ENCODE measurements around the gene KRTAP1-4. TPM values are rescaled to one million over a fixed set of nuclear protein-coding genes. Genes with fewer than 3 reads are reported as not detected.
A peak's percentile ranks its signal among the peaks of the same experiment; 100 is the strongest.

The KRTAP1-4 gene
- total RNA-seq, 4 donors from 2014 or later = not detected

GRCh38 chr17:41024697-41025096 is 5.3 kb downstream of the KRTAP1-4 start:
- WGBS, 2 donors = 83 to 93% methylated on average over 3 of the region's 3 CpGs
- intact Hi-C loops (cut with DNase I) = no loop called here
- TF ChIP-seq CTCF (IDR thresholded peaks at IDR 0.05) = no peak
- TF ChIP-seq POLR2A (IDR thresholded peaks at IDR 0.05) = no peak
- no peaks in the 10 kb centered on the region for H3K36me3 ChIP-seq
- no peak for DNase-seq
- H3K4me3 ChIP-seq = no peak overlapping the region
- peaks cover 0 to 9% (median 0%) of the 10 kb centered on the region in 3 donors for H3K4me1 ChIP-seq
- H3K9me3 ChIP-seq = no peaks in the 10 kb centered on the region
- H3K27ac ChIP-seq = no peak overlapping the region
- H3K27me3 ChIP-seq = peaks cover 0 to 25% (median 0%) of the 10 kb centered on the region in 4 donors

GRCh38 chr17:41020336-41020735 is 9.7 kb downstream of the KRTAP1-4 start:
- intact Hi-C loops (cut with DNase I) = no loop called here
- no peak overlapping the region for H3K27ac ChIP-seq
- no peak overlapping the region for H3K4me3 ChIP-seq
- no peaks in the 10 kb centered on the region for H3K9me3 ChIP-seq
- no peak for DNase-seq
- H3K27me3 ChIP-seq = peaks cover 0 to 15% (median 0%) of the 10 kb centered on the region in 4 donors
- peaks cover 0 to 22% (median 4%) of the 10 kb centered on the region in 3 donors for H3K4me1 ChIP-seq
- H3K36me3 ChIP-seq = no peaks in the 10 kb centered on the region
- no peak for TF ChIP-seq CTCF (IDR thresholded peaks at IDR 0.05)
- no peak for TF ChIP-seq POLR2A (IDR thresholded peaks at IDR 0.05)

GRCh38 chr17:41019415-41019814 is 10.6 kb downstream of the KRTAP1-4 start:
- intact Hi-C loops (cut with DNase I) = no loop called here
- H3K27ac ChIP-seq = no peak overlapping the region

GRCh38 chr17:41018541-41018940 is 11.5 kb downstream of the KRTAP1-4 start:
- peaks cover 0 to 21% (median 0%) of the 10 kb centered on the region in 4 donors for H3K27me3 ChIP-seq
- intact Hi-C loops (cut with DNase I) = no loop called here
- WGBS, 2 donors = 63 to 84% methylated on average over 3 of the region's 3 CpGs
- no peak for DNase-seq
- H3K36me3 ChIP-seq = no peaks in the 10 kb centered on the region
- H3K4me3 ChIP-seq = no peak overlapping the region
- peak overlapping the region in 1 of 4 donors; percentile 25 for H3K27ac ChIP-seq
- no peaks in the 10 kb centered on the region for H3K9me3 ChIP-seq
- no peak for TF ChIP-seq CTCF (IDR thresholded peaks at IDR 0.05)
- TF ChIP-seq POLR2A (IDR thresholded peaks at IDR 0.05) = no peak
- H3K4me1 ChIP-seq = peaks cover 0 to 22% (median 4%) of the 10 kb centered on the region in 3 donors

More at GRCh38 chr17:41019415-41019814, 10.6 kb downstream of the KRTAP1-4 start:
- Histone ChIP-seq H3K27me3 (peaks cover 0 to 21% (median 0%) of the 10 kb centered on the region in 4 donors), H3K36me3 (no peaks in the 10 kb centered on the region), H3K9me3 (no peaks in the 10 kb centered on the region), H3K4me1 (peaks cover 0 to 22% (median 4%) of the 10 kb centered on the region in 3 donors), H3K4me3 (no peak overlapping the region)
- WGBS, 2 donors = 86 to 100% methylated on average over 3 of the region's 3 CpGs
- TF ChIP-seq POLR2A (IDR thresholded peaks at IDR 0.05) (no peak), CTCF (IDR thresholded peaks at IDR 0.05) (no peak)
- no peak for DNase-seq

- Histone ChIP-seq H3K36me3 (no peaks in the 10 kb centered on the region), H3K9me3 (no peaks in the 10 kb centered on the region), H3K27me3 (peaks cover 0 to 21% (median 0%) of the 10 kb centered on the region in 4 donors), H3K4me1 (peaks cover 0 to 22% (median 4%) of the 10 kb centered on the region in 3 donors), H3K4me3 (no peak overlapping the region), H3K27ac (no peak overlapping the region)
- no peak for TF ChIP-seq CTCF (IDR thresholded peaks at IDR 0.05)
- TF ChIP-seq POLR2A (IDR thresholded peaks at IDR 0.05) = no peak
- WGBS, 2 donors = 76 to 77% methylated on average over 10 to 13 of the region's 13 CpGs
- DNase-seq = no peak
- intact Hi-C loops (cut with DNase I) = no loop called here
Observed at GRCh38 chr17:41016578-41017215, 13.3 kb downstream of the KRTAP1-4 start.
